IPS-NIHi11 (cell line): Measurements from ENCODE around the gene NGLY1.

Source experiments
- DNase-seq: peaks from one replicate; pipeline ENCODE4 v3.0.0; 2012; ENCODE audit warnings: mixed read lengths, low spot score

Gene NGLY1

GRCh38 chr3:25782938-25783660, at the start of gene NGLY1:
Gene NGLY1, minus strand, starts transcription at chr3:25783443. Its CDS starts 53 bp downstream, at chr3:25783390.
- DNase-seq = peak; percentile 94

GRCh38 chr3:25831578-25831977, 48.3 kb upstream of the NGLY1 start:
- peak; percentile 15 for DNase-seq

GRCh38 chr3:25830373-25831280, 47.4 kb upstream of the NGLY1 start:
- DNase-seq = no peak

- DNase-seq = no peak
These were observed 43.3 kb upstream of the NGLY1 start for GRCh38 chr3:25826510-25826909.

GRCh38 chr3:25823314-25823713, 40.1 kb upstream of the NGLY1 start:
- DNase-seq = no peak

- DNase-seq = no peak
These were observed 38.7 kb upstream of the NGLY1 start for GRCh38 chr3:25821746-25822573.

GRCh38 chr3:25820816-25821486, 37.7 kb upstream of the NGLY1 start:
- no peak for DNase-seq

- DNase-seq = peak; percentile 56
These were observed 37.1 kb upstream of the NGLY1 start for GRCh38 chr3:25820366-25820765.

GRCh38 chr3:25818335-25818734, 35.1 kb upstream of the NGLY1 start:
- no peak for DNase-seq

- no peak for DNase-seq
These were observed 34.4 kb upstream of the NGLY1 start for GRCh38 chr3:25817638-25818037.

GRCh38 chr3:25817107-25817506, 33.9 kb upstream of the NGLY1 start:
- DNase-seq = no peak

- no peak for DNase-seq
These were observed 29.4 kb upstream of the NGLY1 start for GRCh38 chr3:25812644-25813043.

- DNase-seq = no peak
These were observed 21.4 kb upstream of the NGLY1 start for GRCh38 chr3:25804676-25805075.

GRCh38 chr3:25803833-25804232, 20.6 kb upstream of the NGLY1 start:
- no peak for DNase-seq

- no peak for DNase-seq
These were observed 18.5 kb upstream of the NGLY1 start for GRCh38 chr3:25801786-25802185.

- DNase-seq = peak; percentile 80
These were observed 6.6 kb upstream of the NGLY1 start, which contains the start of gene OXSM for GRCh38 chr3:25789596-25790556. Gene OXSM, plus strand, starts transcription at chr3:25790090. Its CDS starts 931 bp downstream, at chr3:25791021.

GRCh38 chr3:25789209-25789595, 6.0 kb upstream of the NGLY1 start:
- DNase-seq = no peak

GRCh38 chr3:25787689-25788088, 4.4 kb upstream of the NGLY1 start:
- DNase-seq = no peak

GRCh38 chr3:25785826-25786225, 2.6 kb upstream of the NGLY1 start:
- no peak for DNase-seq

- no peak for DNase-seq
These were observed 1.7 kb upstream of the NGLY1 start for GRCh38 chr3:25784971-25785370.
